Lower leg skin (tissue), 3 donors: ENCODE measurements around the gene CRACR2B.

Experiments
- CTCF ChIP-seq, 3 donors: fragments of 450-650 bp; IDR thresholded peaks; one replicate each; pipeline ENCODE4 v1.5.1; 2016; ENCODE audit warnings: antibody characterized with exemption in 3 of 3, mild to moderate bottlenecking in 3 of 3, moderate library complexity in 2 of 3
- POLR2A ChIP-seq, 2 donors: fragments of 450-650 bp; IDR thresholded peaks; one replicate each; pipeline ENCODE4 v1.6.1; 2016 to 2017; ENCODE audit warnings: antibody characterized with exemption in 2 of 2, mild to moderate bottlenecking in 1 of 2, moderate library complexity in 1 of 2

GRCh38 chr11:868394-868793, 40.7 kb downstream of the CRACR2B start:
- TF ChIP-seq CTCF (IDR thresholded peaks at IDR 0.05) (no peak), POLR2A (IDR thresholded peaks at IDR 0.05) (no peak)
